Left ventricle myocardium inferior (tissue), 1 donor: ENCODE results near the gene GRSF1. TPM values are rescaled to one million over a fixed set of nuclear protein-coding genes. Genes with fewer than 3 reads are reported as not detected.
"Not testable (repeated sequence)": the region's sequence is repeated elsewhere in the genome, so short reads cannot be mapped to it uniquely, and the experiment has no call there.

Experiments
- DNase-seq: peaks from one replicate; pipeline ENCODE4 v3.0.0-alpha.2; 2020
- H3K27ac ChIP-seq: fragments of 200-600 bp; replicated peaks from 2 replicates; pipeline ENCODE4 v1.8.0; 2021
- H3K27me3 ChIP-seq: fragments of 200-600 bp; 2 replicates; pipeline ENCODE4 v1.8.0; 2021; ENCODE audit warnings: low read depth
- H3K36me3 ChIP-seq: fragments of 200-600 bp; 2 replicates; pipeline ENCODE4 v1.8.0; 2021
- H3K4me1 ChIP-seq: fragments of 200-600 bp; 2 replicates; pipeline ENCODE4 v1.8.0; 2021
- H3K4me3 ChIP-seq: fragments of 200-600 bp; 2 replicates; pipeline ENCODE4 v1.8.0; 2021; ENCODE audit warnings: mild to moderate bottlenecking, moderate library complexity
- H3K9me3 ChIP-seq: fragments of 200-600 bp; replicated peaks from 2 replicates; pipeline ENCODE4 v1.8.0; 2021
- intact Hi-C: fragments of 100-400 bp; cut with micrococcal nuclease; formaldehyde crosslinking; loops from one replicate; pipeline ENCODE4 v1.11.0; 2022
- total RNA-seq: library from RNA; stranded (reverse); fragmentation: NEBNext Ultra II Directional; extraction: Animal tissue kit (Norgen Biotek cat#: 25700); gene quantifications from one replicate; pipeline ENCODE4 v1.2.1, GENCODE V29; 2021
- TF ChIP-seq, protein P1 (sequence below): fragments of 200-600 bp; IDR thresholded peaks from 2 replicates; pipeline ENCODE4 v1.8.0; 2021; ENCODE audit warnings: antibody characterized with exemption, mild to moderate bottlenecking, borderline replicate concordance
- donor health status: DM: no; HTN: yes; CAD: no; lungs with severe emphysema.

GRSF1 gene
- total RNA-seq, 1 donor from 2014 or later: 108 TPM

DNA sequence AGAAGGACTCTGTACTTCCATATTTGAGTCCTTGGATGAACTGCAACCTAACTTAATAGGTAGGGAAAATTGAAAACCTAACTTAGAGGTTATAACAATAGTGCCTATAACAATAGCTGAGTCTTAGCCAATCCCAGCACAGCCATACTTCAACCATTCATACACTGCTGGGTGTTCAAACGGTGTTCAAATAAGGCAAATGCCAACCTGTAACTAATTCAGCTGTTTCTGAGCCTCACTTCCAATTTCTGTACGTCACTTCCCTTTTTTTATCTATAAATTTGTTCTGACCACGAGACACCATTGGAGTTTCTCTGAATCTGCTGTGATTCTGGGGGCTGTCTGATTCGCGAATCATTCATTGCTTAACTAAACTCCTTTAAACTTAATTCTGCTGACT is 9.6 kb upstream of the GRSF1 start:
- intact Hi-C loops: no loop called here

DNA sequence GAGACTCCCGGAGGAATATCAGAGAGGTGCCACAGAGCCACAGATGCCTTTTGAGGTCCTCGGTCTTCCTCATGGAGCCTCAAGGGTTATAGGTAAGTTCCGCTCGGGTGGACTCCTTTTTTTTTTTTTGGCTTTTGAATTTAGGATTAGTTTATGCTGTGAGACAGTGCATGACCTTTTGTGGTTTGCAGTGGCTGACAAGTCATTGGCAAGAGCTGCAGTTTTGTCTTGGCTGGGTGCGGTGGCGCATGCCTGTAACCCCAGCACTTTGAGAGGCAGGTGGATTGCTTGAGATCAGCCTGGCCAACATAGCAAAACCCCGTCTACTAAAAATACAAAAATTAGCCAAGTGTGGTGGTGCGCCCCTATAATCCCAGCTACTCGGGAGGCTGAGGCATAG is 4.5 kb upstream of the GRSF1 start:
- intact Hi-C loops: no loop called here

More for the DNA sequence above, 9.6 kb upstream of the GRSF1 start:
- Histone ChIP-seq H3K36me3 (no peaks in the 10 kb centered on the region), H3K27me3 (no peaks in the 10 kb centered on the region), H3K4me1 (no peaks in the 10 kb centered on the region), H3K27ac (no peak overlapping the region), H3K9me3 (no peaks in the 10 kb centered on the region), H3K4me3 (no peak overlapping the region)
- no peak for DNase-seq
- TF ChIP-seq, protein P1, sequence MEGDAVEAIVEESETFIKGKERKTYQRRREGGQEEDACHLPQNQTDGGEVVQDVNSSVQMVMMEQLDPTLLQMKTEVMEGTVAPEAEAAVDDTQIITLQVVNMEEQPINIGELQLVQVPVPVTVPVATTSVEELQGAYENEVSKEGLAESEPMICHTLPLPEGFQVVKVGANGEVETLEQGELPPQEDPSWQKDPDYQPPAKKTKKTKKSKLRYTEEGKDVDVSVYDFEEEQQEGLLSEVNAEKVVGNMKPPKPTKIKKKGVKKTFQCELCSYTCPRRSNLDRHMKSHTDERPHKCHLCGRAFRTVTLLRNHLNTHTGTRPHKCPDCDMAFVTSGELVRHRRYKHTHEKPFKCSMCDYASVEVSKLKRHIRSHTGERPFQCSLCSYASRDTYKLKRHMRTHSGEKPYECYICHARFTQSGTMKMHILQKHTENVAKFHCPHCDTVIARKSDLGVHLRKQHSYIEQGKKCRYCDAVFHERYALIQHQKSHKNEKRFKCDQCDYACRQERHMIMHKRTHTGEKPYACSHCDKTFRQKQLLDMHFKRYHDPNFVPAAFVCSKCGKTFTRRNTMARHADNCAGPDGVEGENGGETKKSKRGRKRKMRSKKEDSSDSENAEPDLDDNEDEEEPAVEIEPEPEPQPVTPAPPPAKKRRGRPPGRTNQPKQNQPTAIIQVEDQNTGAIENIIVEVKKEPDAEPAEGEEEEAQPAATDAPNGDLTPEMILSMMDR: no peak

DNA sequence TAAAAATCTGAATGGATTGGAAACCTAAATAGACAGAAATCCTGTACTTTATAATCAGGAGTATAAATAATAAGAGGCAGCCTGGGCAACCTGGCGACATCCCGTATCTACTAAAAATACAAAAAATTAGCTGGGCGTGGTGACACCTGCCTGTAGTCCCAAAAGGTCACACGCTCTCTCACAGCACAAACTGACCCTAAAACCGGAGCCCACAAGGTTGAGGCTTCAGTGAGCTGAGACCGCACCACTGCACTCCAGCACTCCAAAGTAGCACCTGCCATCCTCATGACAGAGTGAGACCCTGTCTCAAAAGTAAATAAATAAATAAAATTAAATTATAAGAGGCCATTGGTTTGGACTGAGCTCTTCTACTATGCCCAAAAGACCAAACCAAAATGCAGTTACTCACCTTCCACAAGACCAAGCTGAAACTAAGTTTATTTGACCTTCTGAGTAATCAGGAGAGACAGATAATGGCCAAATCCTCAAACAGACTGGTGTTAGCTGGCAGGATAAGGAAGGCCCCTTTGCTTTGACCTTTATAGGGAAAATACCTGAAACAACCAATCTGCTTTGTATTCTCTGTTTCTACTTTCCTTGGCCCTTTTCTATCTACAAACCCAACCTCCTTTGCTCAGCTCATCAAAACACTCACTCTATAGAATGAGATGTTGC is 3.2 kb upstream of the GRSF1 start:
- no peaks in the 10 kb centered on the region for H3K36me3 ChIP-seq
- DNase-seq: no peak
- peaks cover 18% of the 10 kb centered on the region for H3K4me1 ChIP-seq
- peak overlapping the region; percentile 23 for H3K27ac ChIP-seq
- no peaks in the 10 kb centered on the region for H3K27me3 ChIP-seq
- TF ChIP-seq, protein P1: no peak
- intact Hi-C loops: no loop called here
- no peaks in the 10 kb centered on the region for H3K9me3 ChIP-seq
- no peak overlapping the region for H3K4me3 ChIP-seq

More for the DNA sequence above, 4.5 kb upstream of the GRSF1 start:
- Histone ChIP-seq H3K9me3 (no peaks in the 10 kb centered on the region), H3K36me3 (no peaks in the 10 kb centered on the region), H3K4me1 (peaks cover 5% of the 10 kb centered on the region), H3K27me3 (no peaks in the 10 kb centered on the region), H3K4me3 (no peak overlapping the region), H3K27ac (peak overlapping the region; percentile 15)
- DNase-seq: no peak
- TF ChIP-seq, protein P1: no peak

DNA sequence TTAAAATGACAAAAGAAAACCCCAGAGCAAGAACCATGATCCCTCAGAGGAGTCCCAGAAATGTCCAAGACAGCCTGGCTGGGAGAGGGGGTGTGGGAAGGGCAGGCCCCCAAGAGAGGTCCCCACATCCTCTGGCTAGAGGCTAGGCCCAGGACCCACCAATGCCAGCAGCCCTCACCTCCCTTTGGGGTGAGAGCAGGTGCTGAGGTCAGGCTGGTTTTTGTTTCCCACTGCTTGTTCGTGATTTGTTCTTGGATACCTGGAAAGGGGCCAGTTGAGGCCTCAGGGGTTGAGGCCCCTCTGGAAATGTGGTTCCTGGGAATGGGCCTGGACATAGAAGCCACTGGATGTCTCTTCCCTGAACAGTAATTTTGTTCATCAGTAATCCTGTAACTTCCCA is 2.3 kb upstream of the GRSF1 start:
- TF ChIP-seq, protein P1: no peak
- H3K4me1 ChIP-seq: peaks cover 27% of the 10 kb centered on the region

DNA sequence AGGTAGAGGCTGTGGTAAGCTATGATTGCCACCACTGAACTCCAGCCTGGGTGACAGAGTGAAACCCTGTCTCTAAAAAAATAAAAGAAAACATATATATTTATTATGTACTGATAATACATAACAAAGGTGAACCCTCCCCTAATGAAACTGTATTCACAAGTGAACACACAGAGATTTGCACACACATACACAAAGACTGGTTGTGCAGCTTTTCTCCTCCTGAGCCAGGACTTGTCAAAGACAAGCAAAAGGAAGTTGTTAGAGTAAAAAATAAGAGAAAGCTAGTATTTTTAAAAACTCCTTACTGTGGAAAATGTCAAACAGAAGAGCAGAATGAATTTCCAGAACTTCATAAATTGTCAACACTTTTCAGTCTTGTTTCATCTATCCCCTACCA is 1.5 kb upstream of the GRSF1 start:
- Histone ChIP-seq H3K4me3 (no peak overlapping the region), H3K4me1 (peaks cover 35% of the 10 kb centered on the region), H3K9me3 (no peaks in the 10 kb centered on the region), H3K36me3 (no peaks in the 10 kb centered on the region), H3K27ac (no peak overlapping the region), H3K27me3 (no peaks in the 10 kb centered on the region)
- intact Hi-C loops: no loop called here
- TF ChIP-seq, protein P1: no peak
- no peak for DNase-seq

More for the DNA sequence above, 2.3 kb upstream of the GRSF1 start:
- H3K9me3 ChIP-seq: no peaks in the 10 kb centered on the region
- no peak for DNase-seq
- no peaks in the 10 kb centered on the region for H3K27me3 ChIP-seq
- intact Hi-C loops: no loop called here
- peak overlapping the region; percentile 12 for H3K27ac ChIP-seq
- no peak overlapping the region for H3K4me3 ChIP-seq
- no peaks in the 10 kb centered on the region for H3K36me3 ChIP-seq

DNA sequence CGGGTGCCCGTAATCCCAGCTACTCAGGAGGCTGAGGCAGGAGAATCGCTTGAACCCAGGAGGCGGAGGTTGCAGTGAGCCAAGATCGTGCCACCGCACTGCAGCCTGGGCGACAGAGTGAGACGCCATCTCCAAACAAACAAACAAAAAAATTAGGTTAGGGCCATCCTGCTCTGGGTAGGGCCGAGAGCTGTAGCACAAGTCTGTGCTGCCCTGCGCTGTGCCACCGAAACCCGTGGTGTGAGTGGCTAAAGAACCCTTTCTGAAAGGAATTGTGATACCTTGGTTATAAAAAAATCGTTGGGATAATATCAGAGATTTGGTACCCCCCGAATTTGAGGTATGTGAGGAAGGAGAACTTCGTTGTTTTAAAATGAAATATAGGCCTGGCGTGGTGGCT is 941 bp upstream of the GRSF1 start:
- H3K36me3 ChIP-seq, H3K27me3 ChIP-seq, H3K4me3 ChIP-seq, H3K9me3 ChIP-seq, DNase-seq, intact Hi-C loops: not testable (repeated sequence)
- H3K27ac ChIP-seq: peak overlapping the region; percentile 98
- H3K4me1 ChIP-seq: peaks cover 41% of the 10 kb centered on the region

DNA sequence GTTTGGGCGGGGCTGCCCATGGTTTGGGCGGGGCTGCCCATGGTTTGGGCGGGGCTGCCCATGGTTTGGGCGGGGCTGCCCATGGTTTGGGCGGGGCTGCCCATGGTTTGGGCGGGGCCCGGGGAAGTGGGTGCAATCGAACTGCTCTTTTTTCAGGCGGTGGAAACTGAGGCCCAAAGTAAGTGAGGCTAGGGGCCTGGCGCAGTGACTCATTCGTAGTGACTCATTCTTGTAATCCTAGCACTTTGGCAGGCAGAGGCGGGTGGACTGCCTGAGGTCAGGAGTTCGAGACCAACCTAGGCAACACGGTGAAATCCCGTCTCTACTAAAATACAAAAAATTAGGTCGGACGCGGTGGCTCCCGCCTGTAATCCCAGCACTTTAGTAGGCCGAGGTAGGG is 447 bp upstream of the GRSF1 start:
- intact Hi-C loops, H3K9me3 ChIP-seq, H3K36me3 ChIP-seq, H3K27me3 ChIP-seq: not testable (repeated sequence)
- Histone ChIP-seq H3K4me3 (peak overlapping the region; percentile 94), H3K27ac (peak overlapping the region; percentile 98), H3K4me1 (peaks cover 43% of the 10 kb centered on the region)
- peak; percentile 44 for DNase-seq
